ENCODE results near the gene NRG2. TPM values are rescaled to one million over a fixed set of nuclear protein-coding genes. Genes with fewer than 3 reads are reported as not detected.

NRG2 gene
- total RNA-seq, 1 experiment from 2014 or later, result 0.91 TPM

DNA sequence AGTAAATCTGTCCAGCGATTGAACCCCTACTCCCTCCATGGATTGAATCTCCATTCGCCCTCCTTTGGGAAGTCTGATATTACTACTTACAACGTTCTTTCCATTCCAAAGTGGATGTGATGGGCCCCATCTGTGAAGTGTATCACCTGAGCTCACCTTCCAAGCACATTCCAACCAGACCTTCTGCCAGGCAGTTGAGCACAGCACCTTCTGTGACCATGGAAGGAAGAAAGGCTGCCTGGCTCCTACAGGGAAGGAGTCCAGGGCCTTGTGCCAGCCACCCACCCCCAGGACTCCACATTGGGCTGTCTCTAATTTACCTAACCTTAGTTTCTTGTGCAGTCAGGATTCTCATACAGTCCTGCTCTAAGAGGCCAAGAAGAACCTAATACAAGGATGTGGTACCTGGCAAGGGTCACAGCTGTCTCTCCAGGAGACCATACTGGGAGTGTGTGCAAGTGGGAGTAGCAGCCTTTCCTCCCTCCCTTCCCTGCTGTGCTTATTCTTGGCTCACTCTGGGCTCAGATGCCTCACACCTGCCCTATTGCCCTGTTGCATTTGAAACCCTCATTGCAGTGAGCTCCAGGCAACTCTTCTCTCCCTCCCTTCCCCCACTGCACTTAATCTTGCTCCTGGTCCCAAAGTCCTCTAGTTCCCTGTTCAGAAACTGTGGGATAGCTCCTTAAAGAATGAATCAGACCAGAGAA lies 116.1 kb downstream of the NRG2 start (continued):
- TF ChIP-seq, protein P1, sequence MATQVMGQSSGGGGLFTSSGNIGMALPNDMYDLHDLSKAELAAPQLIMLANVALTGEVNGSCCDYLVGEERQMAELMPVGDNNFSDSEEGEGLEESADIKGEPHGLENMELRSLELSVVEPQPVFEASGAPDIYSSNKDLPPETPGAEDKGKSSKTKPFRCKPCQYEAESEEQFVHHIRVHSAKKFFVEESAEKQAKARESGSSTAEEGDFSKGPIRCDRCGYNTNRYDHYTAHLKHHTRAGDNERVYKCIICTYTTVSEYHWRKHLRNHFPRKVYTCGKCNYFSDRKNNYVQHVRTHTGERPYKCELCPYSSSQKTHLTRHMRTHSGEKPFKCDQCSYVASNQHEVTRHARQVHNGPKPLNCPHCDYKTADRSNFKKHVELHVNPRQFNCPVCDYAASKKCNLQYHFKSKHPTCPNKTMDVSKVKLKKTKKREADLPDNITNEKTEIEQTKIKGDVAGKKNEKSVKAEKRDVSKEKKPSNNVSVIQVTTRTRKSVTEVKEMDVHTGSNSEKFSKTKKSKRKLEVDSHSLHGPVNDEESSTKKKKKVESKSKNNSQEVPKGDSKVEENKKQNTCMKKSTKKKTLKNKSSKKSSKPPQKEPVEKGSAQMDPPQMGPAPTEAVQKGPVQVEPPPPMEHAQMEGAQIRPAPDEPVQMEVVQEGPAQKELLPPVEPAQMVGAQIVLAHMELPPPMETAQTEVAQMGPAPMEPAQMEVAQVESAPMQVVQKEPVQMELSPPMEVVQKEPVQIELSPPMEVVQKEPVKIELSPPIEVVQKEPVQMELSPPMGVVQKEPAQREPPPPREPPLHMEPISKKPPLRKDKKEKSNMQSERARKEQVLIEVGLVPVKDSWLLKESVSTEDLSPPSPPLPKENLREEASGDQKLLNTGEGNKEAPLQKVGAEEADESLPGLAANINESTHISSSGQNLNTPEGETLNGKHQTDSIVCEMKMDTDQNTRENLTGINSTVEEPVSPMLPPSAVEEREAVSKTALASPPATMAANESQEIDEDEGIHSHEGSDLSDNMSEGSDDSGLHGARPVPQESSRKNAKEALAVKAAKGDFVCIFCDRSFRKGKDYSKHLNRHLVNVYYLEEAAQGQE (IDR thresholded peaks at IDR 0.05; ENCODE audit: low read depth), result no peak
- no peak for TF ChIP-seq POLR2A (IDR thresholded peaks at IDR 0.05; ENCODE audit: borderline replicate concordance, extremely low read depth, insufficient read depth, insufficient read length)
- TF ChIP-seq SIN3A (IDR thresholded peaks at IDR 0.05; ENCODE audit: low read depth), result no peak
- TF ChIP-seq SRF (IDR thresholded peaks at IDR 0.05; ENCODE audit: low read depth), result no peak

GRCh38 chr5:139925650-139926640 lies 117.2 kb downstream of the NRG2 start:
- CTCF ChIA-PET, result interaction anchor here (0.7 kb wide), 1 partner anchor 43 kb away, joined by 3 read pairs; no protein-coding TSS in a partner anchor
- Histone ChIP-seq H3K27ac (ENCODE audit: low read depth, low read length) (no peak overlapping the region), H3K9me3 (ENCODE audit: control insufficient read depth in 1 of 2, insufficient read depth in 1 of 2, low read depth in 1 of 2, low read length in 2 of 2) (no peaks in the 10 kb centered on the region), H2AFZ (ENCODE audit: low read depth, low read length, poor library complexity, severe bottlenecking) (no peak overlapping the region), H3K4me2 (ENCODE audit: low read length) (no peak overlapping the region), H3K4me1 (ENCODE audit: control insufficient read depth in 1 of 2, insufficient read depth in 2 of 2, low read length in 2 of 2) (no peaks in the 10 kb centered on the region), H3K79me2 (ENCODE audit: insufficient read depth, low read length) (no peaks in the 10 kb centered on the region), H3K4me3 (replicated peaks in 1 of 2; ENCODE audit: low read depth in 1 of 2, low read length in 2 of 2) (no peak overlapping the region), H4K20me1 (ENCODE audit: insufficient read depth) (no peaks in the 10 kb centered on the region), H3K9ac (ENCODE audit: low read length) (no peak overlapping the region), H3K27me3 (ENCODE audit: insufficient read depth, low read length) (peaks cover 32% of the 10 kb centered on the region; the same call in 1 of the 2 replicates), H3K9me2 (ENCODE audit: insufficient read depth) (no peaks in the 10 kb centered on the region), H3K36me3 (ENCODE audit: control insufficient read depth in 1 of 2, insufficient read depth in 2 of 2, low read length in 2 of 2) (no peaks in the 10 kb centered on the region)
- DNase-seq (ENCODE audit: low read depth, low spot score) (no peak), ATAC-seq (no peak)
- POLR2A ChIA-PET, result no interaction called here
- RAD21 ChIA-PET (ENCODE audit: low non-redundant PET in 1 of 2, low total read pairs in 2 of 2, uncharacterized antibody in 2 of 2, unreplicated experiment in 2 of 2), result no interaction called here
- intact Hi-C loops (cut with micrococcal nuclease), result no loop called here
- TF ChIP-seq SIN3A (IDR thresholded peaks at IDR 0.05; ENCODE audit: low read depth) (no peak), SP1 (IDR thresholded peaks at IDR 0.05; ENCODE audit: low read depth) (no peak), CBX3 (IDR thresholded peaks at IDR 0.05; ENCODE audit: low read depth) (no peak), TCF7L2 (IDR thresholded peaks at IDR 0.05; ENCODE audit: borderline replicate concordance, extremely low read depth, insufficient read depth, insufficient read length) (no peak), SRF (IDR thresholded peaks at IDR 0.05; ENCODE audit: low read depth) (no peak), EZH2 (IDR thresholded peaks at IDR 0.05) (no peak), EZH2phosphoT487 (IDR thresholded peaks at IDR 0.05; ENCODE audit: borderline replicate concordance) (no peak), ZFX (IDR thresholded peaks at IDR 0.05) (no peak)
- TF ChIP-seq, protein P2, sequence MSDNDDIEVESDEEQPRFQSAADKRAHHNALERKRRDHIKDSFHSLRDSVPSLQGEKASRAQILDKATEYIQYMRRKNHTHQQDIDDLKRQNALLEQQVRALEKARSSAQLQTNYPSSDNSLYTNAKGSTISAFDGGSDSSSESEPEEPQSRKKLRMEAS (IDR thresholded peaks at IDR 0.05), result no peak
- TF ChIP-seq, protein P3, sequence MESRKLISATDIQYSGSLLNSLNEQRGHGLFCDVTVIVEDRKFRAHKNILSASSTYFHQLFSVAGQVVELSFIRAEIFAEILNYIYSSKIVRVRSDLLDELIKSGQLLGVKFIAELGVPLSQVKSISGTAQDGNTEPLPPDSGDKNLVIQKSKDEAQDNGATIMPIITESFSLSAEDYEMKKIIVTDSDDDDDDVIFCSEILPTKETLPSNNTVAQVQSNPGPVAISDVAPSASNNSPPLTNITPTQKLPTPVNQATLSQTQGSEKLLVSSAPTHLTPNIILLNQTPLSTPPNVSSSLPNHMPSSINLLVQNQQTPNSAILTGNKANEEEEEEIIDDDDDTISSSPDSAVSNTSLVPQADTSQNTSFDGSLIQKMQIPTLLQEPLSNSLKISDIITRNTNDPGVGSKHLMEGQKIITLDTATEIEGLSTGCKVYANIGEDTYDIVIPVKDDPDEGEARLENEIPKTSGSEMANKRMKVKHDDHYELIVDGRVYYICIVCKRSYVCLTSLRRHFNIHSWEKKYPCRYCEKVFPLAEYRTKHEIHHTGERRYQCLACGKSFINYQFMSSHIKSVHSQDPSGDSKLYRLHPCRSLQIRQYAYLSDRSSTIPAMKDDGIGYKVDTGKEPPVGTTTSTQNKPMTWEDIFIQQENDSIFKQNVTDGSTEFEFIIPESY (IDR thresholded peaks at IDR 0.05; ENCODE audit: extremely low read depth, insufficient replicate concordance, low read length), result no peak
- no TSS peak for BruUV-seq (replicated peaks)
